ENCODE results near the gene BRI3BP. TPM values are rescaled to one million over a fixed set of nuclear protein-coding genes. Genes with fewer than 3 reads are reported as not detected.

Gene BRI3BP
- total and polyA plus RNA-seq, 9 of the 15 experiments (the other 6 are each of a cell fraction or from before 2014, with no cell fraction given) = 12.3 to 25.0 (median 16.6) TPM

GRCh38 chr12:125069616-125070015 lies 76.2 kb downstream of the BRI3BP start:
- Histone ChIP-seq H3K9me1 (ENCODE audit: control insufficient read depth, insufficient read depth, low read length) (no peaks in the 10 kb centered on the region), H3K4me1 (replicated peaks in 1 of 2; ENCODE audit: control insufficient read depth in 2 of 2, insufficient read depth in 2 of 2, low read length in 2 of 2) (peaks cover 0 to 15% of the 10 kb centered on the region in 2 experiments; a peak in 3 of 5 replicates), H3K27ac (ENCODE audit: extremely low read depth, low read depth, low read length) (no peak overlapping the region), H3K36me3 (ENCODE audit: control insufficient read depth, insufficient read depth, low read length) (no peaks in the 10 kb centered on the region), H3K4me3 (no peak overlapping the region), H3K79me2 (ENCODE audit: control insufficient read depth, insufficient read depth, low read length) (peaks cover 9% of the 10 kb centered on the region), H3K4me2 (ENCODE audit: insufficient read depth, low read length) (no peak overlapping the region), H3K9me3 (replicated peaks; ENCODE audit: control insufficient read depth, insufficient read depth, low read depth, low read length) (no peaks in the 10 kb centered on the region), H4K20me1 (replicated peaks; ENCODE audit: control insufficient read depth, insufficient read depth, low read length) (0 out of 2 replicates have a peak, but pooled peaks cover 9% of the 10 kb centered on the region), H3K9ac (ENCODE audit: insufficient read depth in 1 of 2, low read depth in 2 of 2, low read length in 2 of 2) (no peak overlapping the region), H2AFZ (ENCODE audit: low read depth, low read length) (no peak overlapping the region), H3K27me3 (ENCODE audit: control insufficient read depth in 2 of 2, insufficient read depth in 2 of 2, low read length in 2 of 2) (peaks cover 0 to 13% of the 10 kb centered on the region in 2 experiments; a peak in 1 of 5 replicates)
- WGBS (ENCODE audit: insufficient coverage, low coverage, missing lambda C conversion rate) = 47% methylated on average over 8 of the region's 8 CpGs
- in situ Hi-C loops (cut with MboI) (no loop called here), intact Hi-C loops (cut with micrococcal nuclease) (no loop called here)
- CTCF ChIA-PET (ENCODE audit: low intra/inter-chr PET ratio) = no interaction called here
- no TSS peak for BruUV-seq (replicated peaks)
- TF ChIP-seq HDAC8 (tag; IDR thresholded peaks at IDR 0.05) (no peak), PREB (CRISPR knock-in tag; IDR thresholded peaks at IDR 0.05) (no peak), NONO (IDR thresholded peaks at IDR 0.05; ENCODE audit: low read depth in 2 of 2, low read length in 1 of 2) (no peak), ZNF696 (CRISPR knock-in tag; conservative IDR thresholded peaks at IDR 0.05) (no peak), SMAD3 (CRISPR knock-in tag; conservative IDR thresholded peaks at IDR 0.05) (no peak), SFPQ (IDR thresholded peaks at IDR 0.05; ENCODE audit: low read depth, low read length) (no peak), E2F4 (CRISPR knock-in tag; IDR thresholded peaks at IDR 0.05; ENCODE audit: low read depth) (no peak), TAL1 (IDR thresholded peaks at IDR 0.05) (no peak), CCNT2 (IDR thresholded peaks at IDR 0.05; ENCODE audit: borderline replicate concordance, extremely low read depth, insufficient read length, low read depth, low read length) (no peak), NFIX (CRISPR knock-in tag; IDR thresholded peaks at IDR 0.05; ENCODE audit: low read depth) (no peak), SRSF1 (IDR thresholded peaks at IDR 0.05; ENCODE audit: low read depth, low read length) (no peak), HDGF (IDR thresholded peaks at IDR 0.05) (no peak), ZNF449 (CRISPR knock-in tag; IDR thresholded peaks at IDR 0.05) (no peak), CAMTA2 (CRISPR knock-in tag; conservative IDR thresholded peaks at IDR 0.05) (no peak), RUNX1 (IDR thresholded peaks at IDR 0.05; ENCODE audit: low read depth) (no peak), STAT5A (IDR thresholded peaks at IDR 0.05; ENCODE audit: borderline replicate concordance, low read length) (no peak), DDX20 (tag; IDR thresholded peaks at IDR 0.05; ENCODE audit: low read depth) (no peak)
- no peak for DNase-seq (ENCODE audit: extremely low read depth in 1 of 4, low spot score in 3 of 4)
- ATAC-seq = no peak
- no peak for FAIRE-seq
- POLR2A ChIA-PET = interaction anchor here (0.7 to 0.9 kb wide), 5 partner anchors 10 to 319 kb away, joined by 3 to 5 read pairs (median 3); no protein-coding TSS in a partner anchor
